HG03342 (cell line): ENCODE data around the gene FAM229A.
"Not testable (repeated sequence)": the region's sequence is repeated elsewhere in the genome, so short reads cannot be mapped to it uniquely, and the experiment has no call there.

ENCODE experiments used
- ATAC-seq: cut with Tn5 transposase; IDR thresholded peaks from one replicate; pipeline ENCODE4 v1.9.1; 2021; ENCODE audit warnings: mild to moderate bottlenecking, moderate library complexity; ENCODE audit not compliant: unreplicated experiment

Gene FAM229A

DNA sequence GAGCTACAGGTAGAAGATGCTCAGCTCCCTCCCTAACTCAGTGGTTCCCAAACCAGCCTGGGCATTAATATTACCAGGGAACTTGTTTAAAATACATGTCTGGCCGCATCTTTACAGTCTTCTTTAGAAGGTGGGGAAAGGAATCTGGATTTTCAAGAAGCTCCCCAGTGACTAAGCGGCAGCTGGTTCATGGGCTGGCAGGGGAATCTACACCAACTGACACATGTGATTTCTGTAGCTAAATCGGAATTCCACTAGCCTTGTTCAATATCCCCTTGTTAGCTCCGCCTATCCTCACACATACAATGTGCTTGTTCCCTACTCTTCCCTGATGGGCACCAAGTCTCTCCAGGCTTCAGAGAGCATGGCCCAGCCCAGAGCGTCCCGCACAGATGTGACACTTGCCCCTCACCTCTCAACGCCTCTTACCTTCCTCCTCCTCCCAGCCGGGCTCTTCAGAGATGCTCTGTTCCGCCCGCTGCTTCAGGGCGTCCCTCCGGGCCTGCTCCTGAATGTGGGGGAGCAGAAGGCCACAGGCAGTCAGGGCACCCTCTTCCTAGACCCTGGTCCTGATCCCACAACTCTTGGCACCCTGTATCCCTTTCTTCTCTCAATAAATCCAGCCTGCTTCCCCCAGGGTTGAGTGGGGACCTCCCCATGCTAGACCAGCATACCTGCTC, 15.4 kb upstream of the FAM229A start:
- no peak for ATAC-seq

DNA sequence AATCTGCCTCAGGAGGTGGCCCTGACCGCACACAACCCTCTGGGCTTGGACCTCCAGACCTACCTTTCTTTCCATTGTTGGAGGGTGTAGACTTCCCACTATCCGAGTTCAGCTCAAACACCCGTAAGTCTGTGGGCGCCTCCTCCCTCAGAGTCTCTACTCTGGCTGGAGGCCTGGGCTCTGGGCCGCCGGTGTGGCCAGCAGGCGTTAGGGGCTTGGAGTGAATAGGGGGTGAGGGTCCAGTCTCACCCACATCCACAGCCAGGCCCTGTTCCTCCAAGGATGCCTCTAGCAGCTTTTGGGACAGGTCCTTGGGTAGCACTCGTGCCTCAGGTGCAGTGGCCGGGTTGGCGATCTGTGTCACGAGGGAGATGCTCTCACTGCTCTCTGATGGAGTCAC, 13.9 kb upstream of the FAM229A start:
- ATAC-seq, result no peak

DNA sequence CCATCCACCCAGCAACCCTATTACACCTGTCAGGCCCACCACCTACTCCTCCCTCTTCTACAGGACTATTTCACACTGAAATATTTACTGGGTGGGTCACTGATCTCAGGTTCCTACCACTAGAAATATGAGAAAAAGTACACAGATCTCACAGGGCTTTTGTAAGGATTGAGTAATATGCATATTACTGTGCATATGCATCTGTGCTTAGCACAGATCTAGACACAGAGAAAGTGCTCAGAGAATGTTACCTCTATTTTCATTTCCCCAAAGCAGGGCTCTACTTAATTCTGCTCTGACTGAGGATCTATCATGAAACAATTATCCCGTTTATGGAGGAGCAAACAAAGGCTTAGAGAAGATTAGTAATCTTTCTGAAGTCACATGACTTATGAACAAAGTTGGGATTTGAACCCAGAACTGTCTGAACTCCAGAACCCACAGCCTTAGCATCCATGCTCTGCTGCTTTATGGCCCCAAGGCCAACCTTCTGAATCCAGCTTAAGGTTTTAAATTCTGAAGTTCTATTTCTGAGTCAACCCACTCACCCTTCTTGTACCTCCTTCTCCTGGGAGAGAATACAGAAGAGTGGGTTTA, 11.8 kb upstream of the FAM229A start:
- ATAC-seq, result no peak

DNA sequence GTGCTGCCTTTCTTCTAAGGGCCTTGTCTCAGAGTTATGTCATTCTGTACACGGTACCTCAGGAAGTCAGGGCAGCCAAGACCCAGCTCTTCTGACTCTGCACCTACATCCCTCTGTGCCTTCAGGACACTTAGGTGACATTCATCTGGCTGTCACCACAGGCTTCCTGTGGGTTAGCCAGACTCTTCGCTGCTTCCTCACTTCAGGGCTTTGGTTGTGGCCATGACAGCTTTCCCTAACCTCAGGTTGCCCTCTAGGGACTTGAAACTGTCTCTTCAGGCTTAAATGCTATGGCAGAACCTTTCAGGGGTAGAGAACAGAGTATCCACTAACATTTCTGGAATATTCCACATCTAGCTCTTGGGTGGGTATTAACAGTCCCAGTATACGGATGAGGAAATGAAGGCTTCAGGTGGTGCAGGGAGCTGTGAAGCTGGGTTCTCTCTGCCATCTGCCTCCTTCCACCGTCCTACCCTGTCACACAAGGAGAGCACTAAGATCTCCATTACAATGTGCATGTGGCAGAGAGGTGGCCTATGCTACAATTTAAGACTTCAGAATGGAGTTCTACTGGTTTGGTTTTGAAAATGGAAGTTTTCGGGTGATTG, 10.0 kb upstream of the FAM229A start:
- ATAC-seq, result no peak

DNA sequence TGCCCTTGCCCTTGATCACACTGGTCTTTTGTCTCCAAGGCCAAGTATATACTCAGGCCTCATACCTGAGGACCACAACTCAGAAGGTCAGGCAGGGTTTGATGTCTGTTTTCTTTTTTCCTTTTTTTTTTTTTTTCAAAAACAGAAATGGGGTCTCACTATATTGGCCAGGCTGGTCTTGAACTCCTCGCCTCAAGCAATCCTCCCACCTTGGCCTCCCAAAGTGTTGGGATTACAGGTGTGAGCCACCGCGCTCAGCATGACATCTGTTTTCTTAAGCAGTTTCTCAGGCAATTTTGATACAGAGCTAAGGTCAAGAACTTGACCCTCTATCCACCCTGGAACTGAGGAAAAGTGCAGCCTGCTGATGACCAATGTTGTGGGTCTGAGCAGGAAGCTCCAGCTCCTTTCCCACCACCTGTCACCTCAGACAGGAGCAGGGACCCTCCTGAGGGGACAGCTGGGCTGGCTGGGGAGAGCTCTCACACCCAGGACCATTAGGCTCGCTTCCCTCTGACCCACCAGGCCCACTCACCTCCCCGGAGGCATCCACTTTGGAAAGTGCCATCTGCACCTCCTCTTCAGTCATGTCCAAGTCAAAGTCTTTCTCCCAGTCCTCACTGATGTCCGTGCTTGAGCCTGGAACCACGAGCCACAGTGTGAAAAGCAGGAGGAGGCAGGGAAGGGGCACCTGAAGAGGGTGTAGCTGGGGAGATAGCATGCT, 5.8 kb upstream of the FAM229A start:
- no peak for ATAC-seq

DNA sequence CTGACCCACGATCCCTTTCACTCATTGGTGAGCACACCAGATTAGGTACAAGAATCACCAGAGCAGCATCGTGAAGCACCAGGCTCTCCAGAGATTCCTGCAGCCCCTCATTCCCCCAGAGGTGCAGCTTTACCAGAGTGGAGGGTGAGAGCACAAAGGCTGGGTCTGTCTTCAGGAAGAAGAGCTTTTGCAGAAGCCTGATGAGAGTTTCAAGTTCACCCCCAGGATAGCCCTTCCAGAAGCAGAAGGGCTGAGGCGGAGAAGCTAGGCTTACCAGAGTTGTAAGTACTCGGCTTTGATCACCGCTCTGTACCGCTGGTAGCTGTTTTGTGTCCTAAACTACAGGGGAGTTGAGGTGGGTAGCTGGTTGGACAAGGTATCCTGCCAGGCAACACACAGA, 3.2 kb upstream of the FAM229A start:
- no peak for ATAC-seq

DNA sequence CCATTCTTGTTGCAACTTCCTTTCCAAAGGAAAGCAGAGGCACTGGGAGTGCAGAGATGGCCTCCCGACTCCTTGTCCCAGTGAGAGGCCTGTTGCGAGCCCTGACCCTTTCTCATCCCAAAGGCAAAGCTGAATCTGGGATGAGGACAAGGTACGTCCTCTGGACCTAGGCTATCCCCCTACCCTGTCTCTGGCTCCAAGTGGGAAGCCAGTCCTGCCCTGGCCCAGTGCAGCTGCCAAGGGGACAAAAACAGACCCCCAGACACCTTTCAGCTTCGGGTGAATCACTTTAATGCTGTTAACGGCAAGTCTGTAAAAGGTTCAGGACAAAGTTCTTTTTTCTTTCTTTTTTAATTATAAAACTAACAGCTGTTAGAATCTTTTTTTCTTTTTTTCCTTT, 2.6 kb upstream of the FAM229A start:
- no peak for ATAC-seq

DNA sequence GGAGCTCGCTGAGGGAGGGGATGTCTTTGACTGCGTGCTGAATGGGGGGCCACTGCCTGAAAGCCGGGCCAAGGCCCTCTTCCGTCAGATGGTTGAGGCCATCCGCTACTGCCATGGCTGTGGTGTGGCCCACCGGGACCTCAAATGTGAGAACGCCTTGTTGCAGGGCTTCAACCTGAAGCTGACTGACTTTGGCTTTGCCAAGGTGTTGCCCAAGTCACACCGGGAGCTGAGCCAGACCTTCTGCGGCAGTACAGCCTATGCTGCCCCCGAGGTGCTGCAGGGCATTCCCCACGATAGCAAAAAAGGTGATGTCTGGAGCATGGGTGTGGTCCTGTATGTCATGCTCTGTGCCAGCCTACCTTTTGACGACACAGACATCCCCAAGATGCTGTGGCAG, 1.4 kb upstream of the FAM229A start:
- no peak for ATAC-seq

DNA sequence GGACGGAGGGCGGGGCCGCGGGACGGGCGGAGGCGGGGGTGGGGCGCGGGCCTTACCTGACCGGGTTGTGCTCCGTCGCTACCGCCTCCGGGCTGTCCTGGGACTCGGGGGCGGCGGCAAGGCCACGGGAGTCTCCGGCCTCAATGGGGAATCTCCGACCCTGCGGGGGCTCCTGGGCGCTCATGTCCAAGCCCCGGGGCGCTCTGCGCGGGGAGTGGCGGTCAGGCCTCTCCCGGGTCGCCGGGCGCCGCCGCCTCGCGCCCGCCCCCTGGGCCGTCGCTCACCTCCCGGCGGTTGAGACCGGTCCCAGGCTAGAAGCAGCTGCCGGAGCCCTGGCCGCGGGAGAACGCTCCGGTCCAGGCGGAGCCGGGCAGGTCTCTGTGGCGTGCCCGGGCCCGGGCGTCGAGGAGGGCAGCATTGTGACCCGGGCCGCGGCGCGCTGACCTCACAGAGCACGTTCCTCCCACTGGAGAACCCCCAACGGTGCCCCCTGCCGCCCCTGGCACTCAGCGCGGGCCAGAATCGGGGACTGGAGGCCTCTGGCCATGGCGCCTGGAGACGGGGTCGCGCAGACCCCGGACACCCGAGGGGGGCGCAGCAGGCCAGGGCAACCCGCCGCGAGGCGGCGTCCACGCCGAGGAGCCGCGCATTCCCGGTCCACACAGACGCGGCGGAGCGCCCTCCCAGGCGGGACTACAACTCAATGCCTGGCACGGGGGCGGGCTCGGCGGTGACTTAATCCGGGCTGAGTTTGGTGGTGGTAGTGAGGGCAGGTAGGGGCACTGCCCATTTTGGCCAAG, 411 bp downstream of the FAM229A start:
- ATAC-seq, result no peak

DNA sequence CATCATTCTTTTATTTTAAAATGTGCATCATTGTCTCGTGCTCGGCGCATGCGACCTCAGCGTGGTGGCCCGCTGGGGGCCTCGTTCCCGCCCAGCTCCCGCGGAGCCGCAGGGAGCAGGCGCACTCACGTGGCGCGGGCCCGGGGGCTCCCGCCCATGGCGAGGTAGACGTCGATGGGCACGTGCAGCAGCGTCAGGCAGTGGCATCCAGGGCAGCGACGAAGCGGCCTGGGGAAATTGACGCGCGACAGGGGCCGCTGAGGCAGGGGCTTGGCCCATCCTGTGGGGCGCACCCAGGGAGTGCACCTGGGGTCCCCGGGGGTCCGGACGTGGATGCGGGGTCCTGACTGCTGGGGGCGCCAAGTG, 994 bp downstream of the FAM229A start:
- no peak for ATAC-seq

DNA sequence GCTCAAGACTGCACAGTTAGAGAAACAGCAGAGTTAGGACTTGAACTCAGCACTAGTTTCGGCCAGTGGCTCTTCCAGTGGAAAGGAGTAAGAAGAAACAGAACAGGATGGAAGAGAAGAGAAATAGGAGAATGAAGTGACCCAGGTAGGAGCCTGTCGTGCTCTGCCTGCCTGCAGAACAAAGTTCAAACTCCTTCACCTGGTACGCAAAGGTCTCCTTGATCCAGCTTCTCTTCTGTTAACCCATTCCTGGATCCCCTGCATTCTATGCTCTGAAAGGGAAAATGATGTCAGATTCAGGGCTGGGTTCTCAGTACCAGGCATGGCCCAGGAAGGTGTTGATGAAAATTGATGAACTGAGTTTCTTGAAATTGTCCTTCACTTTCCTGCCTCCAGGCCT, 3.9 kb downstream of the FAM229A start:
- ATAC-seq, result no peak

DNA sequence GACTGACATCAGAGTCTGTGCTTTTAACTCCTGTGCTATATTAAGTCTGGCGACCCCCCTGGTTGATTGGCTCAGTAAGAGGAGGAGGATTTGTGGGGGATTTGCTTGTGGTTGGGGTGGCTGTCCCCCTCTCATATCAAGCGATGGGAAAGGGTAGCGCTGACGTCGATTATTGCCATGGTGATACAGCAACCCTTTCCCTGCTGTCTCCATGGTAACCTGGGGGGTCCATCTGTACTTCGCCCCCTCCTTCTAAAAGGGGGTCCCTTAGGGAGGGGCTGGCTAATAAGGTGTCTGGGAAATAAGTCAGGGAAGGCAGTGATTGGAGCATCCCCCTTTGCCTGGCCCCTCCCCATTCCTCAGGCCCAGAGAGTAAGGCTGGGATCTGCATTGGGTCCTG, 4.7 kb downstream of the FAM229A start:
- ATAC-seq, result no peak

DNA sequence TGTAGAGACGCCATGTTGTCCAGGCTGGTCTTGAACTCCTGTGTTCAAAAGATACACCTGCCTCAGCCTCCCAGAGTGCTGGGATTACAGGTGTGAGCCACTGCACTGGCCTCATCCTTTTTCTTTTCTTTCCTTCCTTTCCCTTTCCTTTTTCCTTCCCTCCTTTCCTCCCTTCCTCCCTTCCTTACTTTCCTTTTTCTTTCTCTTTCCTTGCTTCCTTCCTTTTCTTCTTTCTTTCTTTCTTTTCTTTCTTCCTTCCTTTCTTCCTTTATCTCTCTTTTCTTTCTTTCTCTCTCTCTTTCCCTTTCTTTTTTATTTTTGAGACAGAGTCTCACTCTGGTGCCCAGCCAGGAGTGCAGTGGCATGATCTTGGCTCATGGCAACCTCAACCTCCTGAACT, 5.8 kb downstream of the FAM229A start:
- ATAC-seq, result no peak

DNA sequence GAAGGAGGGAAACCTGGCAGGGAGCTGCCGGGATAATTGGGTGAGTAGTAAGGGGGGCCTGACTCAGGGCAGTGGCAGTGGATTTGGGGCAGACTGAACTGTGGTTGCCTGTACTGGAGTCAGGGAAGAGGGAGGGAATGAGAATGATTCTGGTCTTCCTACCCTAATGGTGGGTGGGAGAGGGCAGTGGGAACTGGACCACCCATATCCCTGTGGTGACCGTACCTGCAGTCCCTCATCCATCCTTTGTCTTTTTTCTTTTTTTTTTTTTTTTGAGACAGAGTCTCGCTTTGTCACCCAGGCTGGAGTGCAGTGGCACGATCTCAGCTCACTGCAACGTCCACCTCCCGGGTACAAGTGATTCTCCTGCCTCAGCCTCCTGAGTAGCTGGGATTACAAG, 6.5 kb downstream of the FAM229A start:
- ATAC-seq, result not testable (repeated sequence)

DNA sequence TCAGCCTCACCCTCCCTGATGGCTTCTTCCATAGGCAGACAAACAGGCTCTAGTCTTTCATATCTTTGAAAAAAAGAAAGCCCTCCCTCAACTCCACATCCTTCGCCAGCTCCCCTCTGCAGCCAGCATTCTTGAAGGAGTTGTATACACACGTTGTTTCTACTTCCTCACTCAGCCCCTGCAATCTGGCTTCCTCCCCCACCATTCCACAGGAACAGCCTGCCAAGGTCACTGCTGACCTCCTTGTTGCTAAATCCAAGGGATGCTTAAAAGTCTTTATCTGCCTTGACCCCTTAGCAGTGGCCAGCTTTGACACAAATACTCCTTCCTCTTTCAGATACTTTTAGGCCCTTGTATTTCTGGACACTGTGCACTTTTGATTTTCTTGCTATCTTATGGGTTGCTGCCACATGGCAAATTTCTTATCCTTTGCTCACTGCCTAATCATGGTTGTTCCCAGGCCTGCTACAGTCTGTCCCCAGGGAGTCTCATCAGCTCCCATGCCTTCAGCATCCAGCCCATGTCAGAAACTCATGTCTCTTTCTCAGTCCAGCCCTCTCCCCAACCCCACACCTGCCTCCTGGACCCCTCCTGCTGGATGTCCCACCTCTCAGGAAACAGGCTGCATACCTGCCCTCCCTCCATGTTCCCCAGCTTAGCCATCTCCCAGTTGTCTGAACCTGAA, 8.3 kb downstream of the FAM229A start:
- ATAC-seq, result no peak

DNA sequence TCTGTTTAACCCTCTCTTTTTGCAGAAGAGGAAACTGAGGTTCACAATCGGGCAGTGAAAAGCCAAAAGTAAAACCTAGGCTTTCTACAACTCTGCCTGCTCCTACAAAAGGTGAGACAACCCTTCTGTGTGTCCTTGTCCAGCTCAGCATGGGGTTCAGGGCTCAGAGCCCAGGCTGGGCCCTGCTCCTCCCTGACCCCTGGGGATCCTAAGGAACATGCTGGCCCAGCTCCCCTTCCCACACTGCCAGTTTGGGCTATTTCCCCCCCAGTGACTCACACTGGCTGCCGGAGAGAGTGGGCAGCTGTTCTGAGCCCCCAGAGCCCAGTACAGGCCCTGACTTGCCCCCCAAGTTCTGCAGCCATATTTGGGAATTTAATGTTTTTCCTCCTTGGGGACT, 8.9 kb downstream of the FAM229A start:
- no peak for ATAC-seq

DNA sequence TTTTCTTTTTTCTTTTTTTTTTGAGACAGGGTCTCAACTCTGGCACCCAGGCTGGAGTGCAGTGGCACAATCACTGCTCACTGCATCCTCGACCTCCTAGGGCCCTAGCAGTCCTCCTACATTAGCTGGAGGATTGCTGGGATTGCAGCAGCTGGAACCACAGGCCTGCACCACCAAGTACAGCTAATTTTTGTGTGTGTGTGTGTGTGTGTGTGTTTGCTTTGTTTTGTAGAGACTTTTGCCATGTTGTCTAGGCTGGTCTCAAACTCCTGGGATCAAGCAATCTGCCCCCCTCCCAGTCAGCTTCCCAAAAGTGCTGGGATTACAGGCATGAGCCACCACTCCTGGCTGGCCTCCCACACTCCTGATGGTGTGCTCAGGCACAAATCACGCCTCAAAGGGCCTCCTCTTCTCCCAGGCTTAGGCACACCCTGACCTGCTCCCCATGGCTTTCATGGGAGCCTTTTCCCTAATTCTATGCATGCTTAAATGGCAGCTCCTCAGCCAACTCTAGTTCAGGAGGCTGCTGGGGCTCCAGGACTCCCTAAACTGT, 9.4 kb downstream of the FAM229A start:
- no peak for ATAC-seq

DNA sequence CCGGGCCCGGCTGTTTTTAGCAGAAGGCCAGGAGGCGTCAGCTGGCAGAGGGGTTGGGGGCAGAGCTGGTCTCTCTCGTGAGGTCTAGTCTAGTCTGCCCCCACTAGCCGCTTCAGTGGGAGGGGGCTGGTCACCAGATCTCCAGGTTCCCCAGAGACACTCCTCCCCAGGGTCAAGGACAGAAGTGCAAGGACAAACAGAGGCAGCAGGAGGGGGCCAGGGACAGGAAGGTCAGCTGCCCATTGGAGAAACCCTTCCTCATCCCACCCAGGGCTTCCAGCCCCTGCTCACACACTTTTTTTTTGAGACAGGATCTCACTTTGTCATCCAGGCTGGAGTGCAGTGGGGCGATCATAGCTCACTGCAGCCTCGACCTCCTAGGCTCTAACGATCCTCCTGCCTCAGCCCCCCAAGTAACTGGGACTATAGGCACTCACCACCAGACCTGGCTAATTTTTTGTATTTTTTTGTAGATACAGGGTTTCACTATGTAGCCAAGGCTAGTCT, 10.0 kb downstream of the FAM229A start:
- no peak for ATAC-seq

DNA sequence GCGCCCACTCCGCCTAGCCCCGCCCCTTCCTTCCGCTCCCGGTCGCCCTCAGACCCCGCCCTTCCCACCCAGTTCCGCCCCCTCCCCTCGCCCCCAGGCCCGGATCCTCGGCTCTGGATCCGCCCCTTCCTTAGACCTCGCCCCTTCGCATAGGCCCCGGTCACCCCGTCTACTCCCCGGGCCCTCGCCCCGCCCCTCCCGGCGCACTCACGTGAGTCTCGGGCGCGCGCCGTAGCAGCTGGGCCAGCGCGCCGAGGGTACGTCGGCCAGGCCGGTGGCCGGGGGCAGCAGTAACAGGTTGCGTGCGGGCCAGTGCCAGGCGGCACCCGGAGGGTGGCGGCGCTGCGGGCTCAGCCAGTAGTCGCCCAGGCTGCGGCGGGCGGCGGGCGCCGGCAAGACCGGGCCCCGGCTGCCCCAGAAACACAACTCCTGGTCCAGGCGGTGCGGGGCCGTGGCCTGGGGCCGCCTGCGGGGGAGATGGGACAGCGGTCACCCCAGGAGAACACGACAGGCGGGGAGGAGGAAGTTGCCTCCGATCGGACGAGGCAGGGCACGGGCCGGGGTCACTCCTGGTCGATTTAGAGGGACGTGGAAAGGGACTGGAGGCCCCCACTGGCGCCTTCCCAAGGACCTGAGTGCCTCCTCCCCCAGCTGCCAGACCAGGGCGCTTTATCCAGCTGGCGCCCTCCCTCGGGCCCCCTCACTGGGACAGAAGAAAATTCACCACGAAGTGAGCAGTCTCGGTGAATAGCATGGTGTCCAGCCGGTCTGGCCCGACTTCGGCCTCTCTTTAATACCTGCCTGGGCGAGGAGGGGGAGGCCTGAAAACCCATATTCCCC, 10.7 kb downstream of the FAM229A start:
- peak; percentile 89 for ATAC-seq
